ENCODE results near the gene ACACB.

ACACB gene

GRCh38 chr12:109287811-109288469 is 171.6 kb downstream of the ACACB start:
- DNase-seq (ENCODE audit: extremely low spot score) = no peak
- TF ChIP-seq CTCF (IDR thresholded peaks at IDR 0.05; ENCODE audit: control extremely low read depth, extremely low read depth, low read depth, missing control alignments) = no peak
- POLR2A ChIA-PET = no interaction called here
- CTCF ChIA-PET = no interaction called here

GRCh38 chr12:109288571-109288970 is 172.2 kb downstream of the ACACB start:
- POLR2A ChIA-PET = no interaction called here
- CTCF ChIA-PET = no interaction called here
- no peak for DNase-seq (ENCODE audit: extremely low spot score)
- TF ChIP-seq CTCF (IDR thresholded peaks at IDR 0.05; ENCODE audit: control extremely low read depth, extremely low read depth, low read depth, missing control alignments) = no peak

GRCh38 chr12:109289004-109289403 is 172.6 kb downstream of the ACACB start:
- no peak for DNase-seq (ENCODE audit: extremely low spot score)
- CTCF ChIA-PET = no interaction called here
- POLR2A ChIA-PET = no interaction called here
- TF ChIP-seq CTCF (IDR thresholded peaks at IDR 0.05; ENCODE audit: control extremely low read depth, extremely low read depth, low read depth, missing control alignments) = no peak

GRCh38 chr12:109289551-109289950 is 173.2 kb downstream of the ACACB start:
- no peak for DNase-seq (ENCODE audit: extremely low spot score)
- ChIA-PET POLR2A (no interaction called here), CTCF (no interaction called here)

GRCh38 chr12:109290061-109290460 is 173.7 kb downstream of the ACACB start:
- no peak for TF ChIP-seq CTCF (IDR thresholded peaks at IDR 0.05; ENCODE audit: control extremely low read depth, extremely low read depth, low read depth, missing control alignments)
- no peak for DNase-seq (ENCODE audit: extremely low spot score)
- ChIA-PET CTCF (no interaction called here), POLR2A (no interaction called here)

More at GRCh38 chr12:109289551-109289950, 173.2 kb downstream of the ACACB start:
- no peak for TF ChIP-seq CTCF (IDR thresholded peaks at IDR 0.05; ENCODE audit: control extremely low read depth, extremely low read depth, low read depth, missing control alignments)

GRCh38 chr12:109291117-109291516 is 174.7 kb downstream of the ACACB start:
- DNase-seq (ENCODE audit: extremely low spot score) = no peak
- POLR2A ChIA-PET = no interaction called here
- TF ChIP-seq CTCF (IDR thresholded peaks at IDR 0.05; ENCODE audit: control extremely low read depth, extremely low read depth, low read depth, missing control alignments) = no peak
- CTCF ChIA-PET = no interaction called here
